Measurements from ENCODE around the gene GPR87.

The GPR87 gene

GRCh38 chr3:151314593-151314992 is 2.0 kb downstream of the GPR87 start:
- ChIA-PET POLR2A (no interaction called here), CTCF (no interaction called here)
- Histone ChIP-seq H3K4me3 (ENCODE audit: low read depth, low read length) (no peak overlapping the region), H3K4me1 (ENCODE audit: control insufficient read depth, insufficient read depth, low read length) (no peaks in the 10 kb centered on the region), H3K36me3 (ENCODE audit: control insufficient read depth in 2 of 2, insufficient read depth in 1 of 2, low read length in 2 of 2) (no peaks in the 10 kb centered on the region), H3K27ac (ENCODE audit: extremely low read depth, low read depth, low read length) (no peak overlapping the region), H3K9me3 (ENCODE audit: control insufficient read depth, insufficient read depth, low read depth, low read length) (no peaks in the 10 kb centered on the region)
- no peak for TF ChIP-seq ZBTB21 (tag by site-specific recombination; IDR thresholded peaks at IDR 0.05)

- Histone ChIP-seq H3K4me1 (ENCODE audit: control insufficient read depth, insufficient read depth, low read length) (no peaks in the 10 kb centered on the region), H3K36me3 (ENCODE audit: control insufficient read depth in 2 of 2, insufficient read depth in 1 of 2, low read length in 2 of 2) (no peaks in the 10 kb centered on the region), H3K9me3 (ENCODE audit: control insufficient read depth, insufficient read depth, low read depth, low read length) (no peaks in the 10 kb centered on the region), H3K27ac (ENCODE audit: extremely low read depth, low read depth, low read length) (no peak overlapping the region), H3K4me3 (ENCODE audit: low read depth, low read length) (no peak overlapping the region)
- ChIA-PET POLR2A (interaction anchor here (0.6 kb wide), 1 partner anchor 1845 kb away, joined by 3 read pairs; no protein-coding TSS in a partner anchor), CTCF (no interaction called here)
- no peak for TF ChIP-seq ZNF670 (tag by site-specific recombination; IDR thresholded peaks at IDR 0.05; ENCODE audit: low read depth)
- TF ChIP-seq ZNF660 (tag by site-specific recombination; IDR thresholded peaks at IDR 0.05), result no peak
- TF ChIP-seq ZNF214 (tag by site-specific recombination; IDR thresholded peaks at IDR 0.05; ENCODE audit: borderline replicate concordance), result no peak
- no peak for TF ChIP-seq ZBTB44 (tag by site-specific recombination; IDR thresholded peaks at IDR 0.05)
- TF ChIP-seq ZNF488 (tag by site-specific recombination; IDR thresholded peaks at IDR 0.05), result no peak
- TF ChIP-seq ZNF184 (tag by site-specific recombination; IDR thresholded peaks at IDR 0.05), result no peak
- TF ChIP-seq WT1 (tag by site-specific recombination; IDR thresholded peaks at IDR 0.05), result no peak
- no peak for TF ChIP-seq YY1 (tag by site-specific recombination; IDR thresholded peaks at IDR 0.05)
- TF ChIP-seq ZBTB11 (tag by site-specific recombination; conservative IDR thresholded peaks at IDR 0.05; ENCODE audit: low read depth), result no peak
- no peak for TF ChIP-seq OSR2 (tag by site-specific recombination; IDR thresholded peaks at IDR 0.05)
- no peak for TF ChIP-seq ZBTB1 (tag by site-specific recombination; IDR thresholded peaks at IDR 0.05)
- no peak for TF ChIP-seq ZNF174 (tag by site-specific recombination; IDR thresholded peaks at IDR 0.05)
- no peak for TF ChIP-seq ZBTB48 (tag by site-specific recombination; IDR thresholded peaks at IDR 0.05)
- TF ChIP-seq ZNF280C (tag by site-specific recombination; IDR thresholded peaks at IDR 0.05), result no peak
- no peak for TF ChIP-seq ZNF473 (tag by site-specific recombination; IDR thresholded peaks at IDR 0.05)
- no peak for TF ChIP-seq ZNF623 (tag by site-specific recombination; IDR thresholded peaks at IDR 0.05)
- no peak for TF ChIP-seq ZNF837 (tag by site-specific recombination; IDR thresholded peaks at IDR 0.05)
- TF ChIP-seq ZNF18 (tag by site-specific recombination; IDR thresholded peaks at IDR 0.05), result no peak
- no peak for TF ChIP-seq ZNF830 (tag by site-specific recombination; IDR thresholded peaks at IDR 0.05; ENCODE audit: low read depth)
- no peak for TF ChIP-seq ZNF19 (tag by site-specific recombination; IDR thresholded peaks at IDR 0.05; ENCODE audit: low read depth)
Observed at GRCh38 chr3:151314137-151314536, 2.5 kb downstream of the GPR87 start.
